OCI-LY3 (cell line): ENCODE results near the gene NTNG1.

Source experiments
- H2AFZ ChIP-seq: fragments of 200-600, 300-600 bp; shearing (Covaris generic); 2 replicates; pipeline ENCODE4 v1.6.0; 2014; ENCODE audit warnings: antibody characterized with exemption, low read depth, low read length
- H3K27ac ChIP-seq: fragments of 200-600, 300-600 bp; sonication (generic); 2 replicates; pipeline ENCODE4 v1.5.1; 2014; ENCODE audit warnings: mild to moderate bottlenecking, low read length, moderate library complexity, mixed read lengths
- H3K27me3 ChIP-seq: fragments of 200-600, 300-600 bp; sonication (generic); 2 replicates; pipeline ENCODE4 v1.6.1; 2014; ENCODE audit warnings: low read depth, low read length, mixed read lengths
- H3K36me3 ChIP-seq: fragments of 200-600, 300-600 bp; sonication (generic); replicated peaks from 2 replicates; pipeline ENCODE3; 2014; ENCODE audit warnings: low read depth, low read length, mixed read lengths
- H3K4me1 ChIP-seq: fragments of 300-600, 200-600 bp; sonication (generic); 2 replicates; pipeline ENCODE4 v1.6.1; 2014; ENCODE audit warnings: low read length, mixed read lengths
- H3K4me2 ChIP-seq: fragments of 200-600, 300-600 bp; sonication (generic); 2 replicates; pipeline ENCODE4 v1.6.1; 2014; ENCODE audit warnings: low read length, mixed read lengths
- H3K4me3 ChIP-seq: fragments of 300-600, 200-600 bp; sonication (generic); 2 replicates; pipeline ENCODE4 v1.5.1; 2014; ENCODE audit warnings: antibody characterized with exemption, mild to moderate bottlenecking, low read length, moderate library complexity
- H3K79me2 ChIP-seq: fragments of 300-600, 200-600 bp; shearing (Covaris generic); 2 replicates; pipeline ENCODE4 v1.6.1; 2014; ENCODE audit warnings: mild to moderate bottlenecking, low read length, mixed read lengths
- H3K9ac ChIP-seq: fragments of 300-600, 200-600 bp; shearing (Covaris generic); 2 replicates; pipeline ENCODE4 v1.6.0; 2014; ENCODE audit warnings: mild to moderate bottlenecking, low read length, moderate library complexity
- H3K9me3 ChIP-seq: fragments of 200-600, 300-600 bp; shearing (Covaris generic); 2 replicates; pipeline ENCODE4 v1.6.1; 2014; ENCODE audit warnings: low read length, mixed read lengths; ENCODE audit not compliant: insufficient read depth
- H4K20me1 ChIP-seq: fragments of 200-600, 300-600 bp; sonication (generic); 2 replicates; pipeline ENCODE4 v1.6.1; 2016; ENCODE audit warnings: low read length, mixed read lengths; ENCODE audit not compliant: insufficient read depth
- CTCF ChIP-seq: fragments of 200-600, 300-600 bp; sonication (generic); IDR thresholded peaks from 2 replicates; pipeline ENCODE4 v1.5.1; 2014; ENCODE audit warnings: antibody characterized with exemption, low read length, low read depth
- EZH2phosphoT487 ChIP-seq: fragments of 200-600 bp; shearing (Covaris generic); IDR thresholded peaks from 2 replicates; pipeline ENCODE4 v1.6.1; 2018; ENCODE audit warnings: antibody characterized with exemption, mixed run types, low read depth

The NTNG1 gene

GRCh38 chr1:107501081-107501605 lies 360.3 kb downstream of the NTNG1 start:
- H3K36me3 ChIP-seq, result no peaks in the 10 kb centered on the region
- no peaks in the 10 kb centered on the region for H3K79me2 ChIP-seq
- no peak overlapping the region for H3K27ac ChIP-seq
- no peaks in the 10 kb centered on the region for H4K20me1 ChIP-seq
- H3K27me3 ChIP-seq, result no peaks in the 10 kb centered on the region
- H3K9me3 ChIP-seq, result no peaks in the 10 kb centered on the region
- H3K4me3 ChIP-seq, result no peak overlapping the region
- no peak for TF ChIP-seq CTCF
- no peak for TF ChIP-seq EZH2phosphoT487
- no peak overlapping the region for H3K9ac ChIP-seq
- H2AFZ ChIP-seq, result no peak overlapping the region
- no peak overlapping the region for H3K4me2 ChIP-seq
- peaks cover 9% of the 10 kb centered on the region for H3K4me1 ChIP-seq

DNA sequence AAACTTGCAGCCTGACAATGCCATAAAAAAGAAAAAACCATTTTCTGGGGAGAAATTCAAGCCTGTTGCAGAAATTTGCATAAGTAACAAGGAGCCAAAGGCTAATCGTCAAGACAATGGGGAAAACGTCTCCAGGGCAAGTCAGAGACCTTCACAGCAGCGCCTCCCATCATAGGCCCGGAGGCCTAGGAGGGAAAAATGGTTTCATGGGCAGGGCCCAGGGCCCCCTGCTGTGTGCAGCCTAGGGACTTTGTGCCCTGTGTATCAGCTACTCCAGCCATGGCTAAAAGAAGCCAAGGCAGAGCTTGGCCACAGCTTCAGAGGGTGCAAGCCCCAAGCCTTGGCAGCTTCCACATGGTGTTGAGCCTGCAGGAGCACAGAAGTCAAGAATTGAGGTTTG lies 369.5 kb downstream of the NTNG1 start:
- Histone ChIP-seq H3K9ac (no peak overlapping the region), H3K9me3 (no peaks in the 10 kb centered on the region), H3K36me3 (no peaks in the 10 kb centered on the region), H3K4me3 (no peak overlapping the region), H3K4me1 (no peaks in the 10 kb centered on the region), H3K79me2 (no peaks in the 10 kb centered on the region), H3K27me3 (no peaks in the 10 kb centered on the region), H2AFZ (no peak overlapping the region), H3K4me2 (no peak overlapping the region), H3K27ac (no peak overlapping the region), H4K20me1 (no peaks in the 10 kb centered on the region)
- TF ChIP-seq CTCF, result no peak
- TF ChIP-seq EZH2phosphoT487, result no peak

- TF ChIP-seq EZH2phosphoT487 (no peak), CTCF (no peak)
- no peaks in the 10 kb centered on the region for H3K79me2 ChIP-seq
Observed at GRCh38 chr1:107512836-107513235, 372.0 kb downstream of the NTNG1 start.

GRCh38 chr1:107514841-107515240 lies 374.0 kb downstream of the NTNG1 start:
- H3K27me3 ChIP-seq, result no peaks in the 10 kb centered on the region
- H3K36me3 ChIP-seq, result no peaks in the 10 kb centered on the region
- H3K9me3 ChIP-seq, result no peaks in the 10 kb centered on the region
- no peak overlapping the region for H3K4me3 ChIP-seq
- H3K9ac ChIP-seq, result no peak overlapping the region
- H3K4me2 ChIP-seq, result no peak overlapping the region
- TF ChIP-seq EZH2phosphoT487, result no peak
- no peak for TF ChIP-seq CTCF
- H3K27ac ChIP-seq, result no peak overlapping the region
- H3K4me1 ChIP-seq, result no peaks in the 10 kb centered on the region
- H4K20me1 ChIP-seq, result no peaks in the 10 kb centered on the region
- no peak overlapping the region for H2AFZ ChIP-seq
- H3K79me2 ChIP-seq, result no peaks in the 10 kb centered on the region

More at GRCh38 chr1:107512836-107513235, 372.0 kb downstream of the NTNG1 start:
- H3K27ac ChIP-seq, result no peak overlapping the region
- H3K9me3 ChIP-seq, result no peaks in the 10 kb centered on the region
- no peak overlapping the region for H2AFZ ChIP-seq
- no peaks in the 10 kb centered on the region for H4K20me1 ChIP-seq
- H3K4me3 ChIP-seq, result no peak overlapping the region
- no peak overlapping the region for H3K9ac ChIP-seq
- H3K4me2 ChIP-seq, result no peak overlapping the region
- no peaks in the 10 kb centered on the region for H3K4me1 ChIP-seq
- H3K36me3 ChIP-seq, result no peaks in the 10 kb centered on the region
- no peaks in the 10 kb centered on the region for H3K27me3 ChIP-seq
